Measurements from ENCODE around the gene QSER1. TPM values are rescaled to one million over a fixed set of nuclear protein-coding genes. Genes with fewer than 3 reads are reported as not detected.

Gene QSER1
- total RNA-seq, 1 donor from 2014 or later: 75.3 TPM

GRCh38 chr11:32916361-32916760, 23.8 kb downstream of the QSER1 start:
- TF ChIP-seq CTCF (IDR thresholded peaks at IDR 0.05; ENCODE audit: partially characterized antibody, unreplicated experiment): no peak
- Mint-ChIP-seq H3K27me3 (ENCODE audit: unreplicated experiment) (no peaks in the 10 kb centered on the region), H3K4me1 (ENCODE audit: low read depth, unreplicated experiment) (no peaks in the 10 kb centered on the region), H3K27ac (ENCODE audit: unreplicated experiment) (no peak overlapping the region), H3K4me3 (ENCODE audit: unreplicated experiment) (no peak overlapping the region), H3K9me3 (ENCODE audit: unreplicated experiment) (no peaks in the 10 kb centered on the region), H3K36me3 (ENCODE audit: unreplicated experiment) (no peaks in the 10 kb centered on the region)
- no peak for DNase-seq

- Mint-ChIP-seq H3K36me3 (ENCODE audit: unreplicated experiment) (no peaks in the 10 kb centered on the region), H3K4me3 (ENCODE audit: unreplicated experiment) (no peak overlapping the region), H3K4me1 (ENCODE audit: low read depth, unreplicated experiment) (no peaks in the 10 kb centered on the region), H3K27ac (ENCODE audit: unreplicated experiment) (no peak overlapping the region), H3K27me3 (ENCODE audit: unreplicated experiment) (no peaks in the 10 kb centered on the region), H3K9me3 (ENCODE audit: unreplicated experiment) (no peaks in the 10 kb centered on the region)
- no peak for TF ChIP-seq CTCF (IDR thresholded peaks at IDR 0.05; ENCODE audit: partially characterized antibody, unreplicated experiment)
- DNase-seq: no peak
Measured at GRCh38 chr11:32916994-32917393, 24.4 kb downstream of the QSER1 start.

GRCh38 chr11:32918427-32918826, 25.8 kb downstream of the QSER1 start:
- Mint-ChIP-seq H3K27ac (ENCODE audit: unreplicated experiment) (no peak overlapping the region), H3K9me3 (ENCODE audit: unreplicated experiment) (no peaks in the 10 kb centered on the region), H3K27me3 (ENCODE audit: unreplicated experiment) (no peaks in the 10 kb centered on the region), H3K36me3 (ENCODE audit: unreplicated experiment) (no peaks in the 10 kb centered on the region), H3K4me3 (ENCODE audit: unreplicated experiment) (no peak overlapping the region), H3K4me1 (ENCODE audit: low read depth, unreplicated experiment) (no peaks in the 10 kb centered on the region)
- no peak for TF ChIP-seq CTCF (IDR thresholded peaks at IDR 0.05; ENCODE audit: partially characterized antibody, unreplicated experiment)
- no peak for DNase-seq

DNA sequence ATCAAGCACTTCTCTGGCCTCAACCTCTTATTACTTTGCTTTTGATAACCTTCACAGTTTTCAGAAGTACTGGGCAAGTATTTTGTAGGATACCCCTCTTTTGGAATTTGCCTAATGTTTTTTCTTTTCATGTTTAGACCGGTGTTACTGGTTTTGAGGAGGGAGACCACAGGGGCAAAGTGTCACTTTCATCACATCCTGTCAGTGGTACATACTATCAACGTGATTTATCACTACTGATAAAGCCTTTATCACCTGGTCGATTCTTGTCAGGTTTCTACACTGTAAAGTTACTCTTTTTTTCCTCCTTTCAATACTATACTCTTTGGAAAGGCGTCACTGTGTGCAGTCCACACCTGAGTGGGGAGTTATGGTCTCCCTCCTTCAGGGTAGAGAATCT, 26.7 kb downstream of the QSER1 start:
- peaks cover 2% of the 10 kb centered on the region for H3K27me3 Mint-ChIP-seq (ENCODE audit: unreplicated experiment)
- no peak for DNase-seq
- no peak overlapping the region for H3K4me3 Mint-ChIP-seq (ENCODE audit: unreplicated experiment)
- H3K9me3 Mint-ChIP-seq (ENCODE audit: unreplicated experiment): no peaks in the 10 kb centered on the region
- H3K4me1 Mint-ChIP-seq (ENCODE audit: low read depth, unreplicated experiment): no peaks in the 10 kb centered on the region
- TF ChIP-seq CTCF (IDR thresholded peaks at IDR 0.05; ENCODE audit: partially characterized antibody, unreplicated experiment): no peak
- no peaks in the 10 kb centered on the region for H3K36me3 Mint-ChIP-seq (ENCODE audit: unreplicated experiment)
- no peak overlapping the region for H3K27ac Mint-ChIP-seq (ENCODE audit: unreplicated experiment)

GRCh38 chr11:32920570-32920969, 28.0 kb downstream of the QSER1 start:
- no peaks in the 10 kb centered on the region for H3K9me3 Mint-ChIP-seq (ENCODE audit: unreplicated experiment)
- no peak for TF ChIP-seq CTCF (IDR thresholded peaks at IDR 0.05; ENCODE audit: partially characterized antibody, unreplicated experiment)
- no peak overlapping the region for H3K27ac Mint-ChIP-seq (ENCODE audit: unreplicated experiment)
- H3K4me1 Mint-ChIP-seq (ENCODE audit: low read depth, unreplicated experiment): no peaks in the 10 kb centered on the region
- no peak for DNase-seq
- H3K4me3 Mint-ChIP-seq (ENCODE audit: unreplicated experiment): no peak overlapping the region
- H3K36me3 Mint-ChIP-seq (ENCODE audit: unreplicated experiment): no peaks in the 10 kb centered on the region
- H3K27me3 Mint-ChIP-seq (ENCODE audit: unreplicated experiment): peaks cover 2% of the 10 kb centered on the region
